Ishikawa (cell line): ENCODE measurements around the gene MAP7.

Source experiments
- CEBPB ChIP-seq: IDR thresholded peaks from 2 replicates; pipeline ENCODE4 v1.6.1; 2012
- CREB1 ChIP-seq: IDR thresholded peaks from 2 replicates; pipeline ENCODE4 v1.6.1; 2012; ENCODE audit warnings: low read depth
- EGR1 ChIP-seq: IDR thresholded peaks from 2 replicates; pipeline ENCODE4 v1.6.1; 2012
- EP300 ChIP-seq: IDR thresholded peaks from 2 replicates; pipeline ENCODE4 v1.6.1; 2012; ENCODE audit warnings: borderline replicate concordance
- FOXM1 ChIP-seq: IDR thresholded peaks from 2 replicates; pipeline ENCODE4 v1.6.1; 2012; ENCODE audit warnings: low read depth, borderline replicate concordance
- MAX ChIP-seq: IDR thresholded peaks from 2 replicates; pipeline ENCODE4 v1.6.1; 2012
- NFIC ChIP-seq: IDR thresholded peaks from 2 replicates; pipeline ENCODE4 v1.6.1; 2012
- RAD21 ChIP-seq: IDR thresholded peaks from 2 replicates; pipeline ENCODE4 v1.6.1; 2012; ENCODE audit warnings: low read depth
- REST ChIP-seq: IDR thresholded peaks from 2 replicates; pipeline ENCODE4 v1.6.1; 2012; ENCODE audit warnings: low read depth, mild to moderate bottlenecking
- TAF1 ChIP-seq: IDR thresholded peaks from 2 replicates; pipeline ENCODE4 v1.6.1; 2012; ENCODE audit warnings: low read depth, mild to moderate bottlenecking
- TCF12 ChIP-seq: IDR thresholded peaks from 2 replicates; pipeline ENCODE4 v1.6.1; 2012; ENCODE audit warnings: low read depth
- TEAD4 ChIP-seq: IDR thresholded peaks from 2 replicates; pipeline ENCODE4 v1.6.1; 2012
- USF1 ChIP-seq: IDR thresholded peaks from 2 replicates; pipeline ENCODE4 v1.6.1; 2012
- YY1 ChIP-seq: IDR thresholded peaks from 2 replicates; pipeline ENCODE4 v1.6.1; 2012; ENCODE audit warnings: low read depth
- ZBTB7A ChIP-seq: IDR thresholded peaks from 2 replicates; pipeline ENCODE4 v1.6.1; 2012; ENCODE audit warnings: low read depth

MAP7 gene

GRCh38 chr6:136529710-136530109, 20.5 kb downstream of the MAP7 start:
- TF ChIP-seq ZBTB7A (no peak), YY1 (no peak), RAD21 (no peak), MAX (no peak), CEBPB (no peak), EGR1 (no peak), NFIC (no peak), TEAD4 (no peak), EP300 (no peak), USF1 (no peak), CREB1 (no peak), TCF12 (no peak), FOXM1 (no peak), TAF1 (no peak), REST (no peak)

- no peak for TF ChIP-seq ZBTB7A
- TF ChIP-seq TAF1: no peak
These were observed 21.7 kb downstream of the MAP7 start for GRCh38 chr6:136528477-136528876.

- TF ChIP-seq REST (no peak), TCF12 (no peak), FOXM1 (no peak), CEBPB (no peak), ZBTB7A (no peak), TAF1 (no peak), YY1 (no peak), NFIC (no peak), MAX (no peak), EGR1 (no peak), USF1 (no peak), TEAD4 (no peak), RAD21 (no peak), CREB1 (no peak)
These were observed 22.4 kb downstream of the MAP7 start for GRCh38 chr6:136527831-136528230.

GRCh38 chr6:136526937-136527336, 23.3 kb downstream of the MAP7 start:
- TF ChIP-seq EGR1 (no peak), FOXM1 (no peak), CEBPB (no peak), REST (no peak), USF1 (no peak), EP300 (no peak), TCF12 (no peak)
